Peyer's patch (tissue), 4 donors: ENCODE measurements around the gene CTNNBL1.
A peak's percentile ranks its signal among the peaks of the same experiment; 100 is the strongest.

Experiments used
- POLR2A ChIP-seq, 2 donors: fragments of 450-650 bp; IDR thresholded peaks; one replicate each; pipeline ENCODE4 v1.5.1; 2017; ENCODE audit warnings: antibody characterized with exemption in 2 of 2, mild to moderate bottlenecking in 2 of 2, moderate library complexity in 2 of 2
- TF ChIP-seq, protein P1 (sequence below), 6 experiments: fragments of 450-650 bp in 4 of 6; fragments of 200-600 bp in 2 of 6; sonication (generic) in 1 of 6; IDR thresholded peaks; one replicate each; pipeline ENCODE4 v1.5.1; 2017 to 2019; ENCODE audit warnings: antibody characterized with exemption in 6 of 6, mild to moderate bottlenecking in 3 of 6, moderate library complexity in 1 of 6

DNA sequence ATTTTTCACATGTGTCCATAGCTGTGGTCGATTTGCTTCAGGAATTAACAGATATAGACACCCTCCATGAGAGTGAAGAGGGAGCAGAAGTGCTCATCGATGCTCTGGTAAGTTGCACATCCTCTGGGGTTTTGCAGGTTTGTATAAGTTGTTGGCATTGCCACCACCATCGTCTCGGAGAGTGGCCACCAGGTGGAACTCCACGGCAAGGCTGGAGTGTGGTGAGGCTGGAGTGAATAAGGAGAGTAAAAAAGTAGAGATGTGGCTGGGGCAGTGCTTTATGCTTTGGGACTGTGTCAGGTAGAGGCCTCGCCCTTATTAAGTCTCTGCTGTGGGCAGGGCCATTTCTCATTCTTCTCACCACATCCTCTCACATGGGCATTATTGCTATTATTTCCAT, 63.7 kb downstream of the CTNNBL1 start:
- no peak for TF ChIP-seq POLR2A (IDR thresholded peaks at IDR 0.05)
- TF ChIP-seq, protein P1, sequence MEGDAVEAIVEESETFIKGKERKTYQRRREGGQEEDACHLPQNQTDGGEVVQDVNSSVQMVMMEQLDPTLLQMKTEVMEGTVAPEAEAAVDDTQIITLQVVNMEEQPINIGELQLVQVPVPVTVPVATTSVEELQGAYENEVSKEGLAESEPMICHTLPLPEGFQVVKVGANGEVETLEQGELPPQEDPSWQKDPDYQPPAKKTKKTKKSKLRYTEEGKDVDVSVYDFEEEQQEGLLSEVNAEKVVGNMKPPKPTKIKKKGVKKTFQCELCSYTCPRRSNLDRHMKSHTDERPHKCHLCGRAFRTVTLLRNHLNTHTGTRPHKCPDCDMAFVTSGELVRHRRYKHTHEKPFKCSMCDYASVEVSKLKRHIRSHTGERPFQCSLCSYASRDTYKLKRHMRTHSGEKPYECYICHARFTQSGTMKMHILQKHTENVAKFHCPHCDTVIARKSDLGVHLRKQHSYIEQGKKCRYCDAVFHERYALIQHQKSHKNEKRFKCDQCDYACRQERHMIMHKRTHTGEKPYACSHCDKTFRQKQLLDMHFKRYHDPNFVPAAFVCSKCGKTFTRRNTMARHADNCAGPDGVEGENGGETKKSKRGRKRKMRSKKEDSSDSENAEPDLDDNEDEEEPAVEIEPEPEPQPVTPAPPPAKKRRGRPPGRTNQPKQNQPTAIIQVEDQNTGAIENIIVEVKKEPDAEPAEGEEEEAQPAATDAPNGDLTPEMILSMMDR (IDR thresholded peaks at IDR 0.05) = peak in 1 of 6 experiments; percentile 16
